K562 (cell line): ENCODE data around the gene INTS4. TPM values are rescaled to one million over a fixed set of nuclear protein-coding genes. Genes with fewer than 3 reads are reported as not detected.

Experiments
- ATAC-seq: fragments of 200-7000 bp; cut with Tn5 transposase; 3 replicates; pipeline ENCODE4 v1.9.1; 2020; ENCODE audit warnings: moderate library complexity
- BruUV-seq: library from RNA; stranded (reverse); fragments of 400-500 nt; replicated peaks from 2 replicates; lab custom pipeline; 2021; lab: Mats Ljungman, UMichigan
- CTCF ChIA-PET: fragments of 300-600 bp; formaldehyde crosslinking; extraction: SDS; loops from one replicate; lab custom pipeline; 2021; ENCODE audit warnings: low intra/inter-chr PET ratio; lab: Yijun Ruan, JAX
- POLR2A ChIA-PET: fragments of 300-600, 350-650 bp; sonication (Branson Sonifier 250); formaldehyde crosslinking; extraction: SDS; loops from one replicate; lab custom pipeline; 2021; ENCODE audit warnings: antibody characterized with exemption, inconsistent platforms; lab: Yijun Ruan, JAX
- DNase-seq, 4 experiments: peaks; one replicate each; pipeline versions ENCODE4 v3.0.0 to v3.0.0-alpha.2; 2011 to 2018; ENCODE audit warnings: low spot score in 3 of 4, mixed read lengths in 3 of 4; ENCODE audit errors: extremely low read depth in 1 of 4
- FAIRE-seq: peaks from 2 replicates; lab custom pipeline; 2011; peaks lifted over from hg19 to GRCh38; lab: Jason Lieb, UNC
- H2AFZ ChIP-seq: 2 replicates; pipeline ENCODE4 v1.6.0; 2011; ENCODE audit warnings: low read depth, low read length, control low read depth, inconsistent platforms
- H3K27ac ChIP-seq: fragments of 200-600 bp; 3 replicates; pipeline ENCODE4 v1.8.0; 2011; ENCODE audit warnings: low read depth, mild to moderate bottlenecking, control low read depth, inconsistent platforms, low read length, moderate library complexity, mixed read lengths; ENCODE audit errors: extremely low read depth
- H3K27me3 ChIP-seq, 2 experiments: fragments of 300-600 bp in 1 of 2; 2 replicates in 1 of 2; 3 replicates in 1 of 2; pipeline versions ENCODE4 v1.6.0 to v1.8.0; 2011; ENCODE audit warnings: inconsistent platforms in 2 of 2, low read length in 2 of 2, mild to moderate bottlenecking in 1 of 2, mixed read lengths in 1 of 2, moderate library complexity in 1 of 2; ENCODE audit not compliant: control insufficient read depth in 2 of 2, insufficient read depth in 2 of 2
- H3K36me3 ChIP-seq: fragments of 300-600 bp; 3 replicates; pipeline ENCODE4 v1.8.0; 2011; ENCODE audit warnings: mild to moderate bottlenecking, low read length, inconsistent platforms; ENCODE audit not compliant: control insufficient read depth, insufficient read depth
- H3K4me1 ChIP-seq, 2 experiments: fragments of 200-600 bp in 1 of 2; replicated peaks in 1 of 2; 2 replicates in 1 of 2; 3 replicates in 1 of 2; pipeline versions ENCODE4 v1.5.1 to v1.8.0; 2011; ENCODE audit warnings: inconsistent platforms in 2 of 2, low read length in 2 of 2, mild to moderate bottlenecking in 1 of 2, mixed read lengths in 1 of 2, moderate library complexity in 1 of 2; ENCODE audit not compliant: control insufficient read depth in 2 of 2, insufficient read depth in 2 of 2
- H3K4me2 ChIP-seq: 2 replicates; pipeline ENCODE4 v1.6.1; 2011; ENCODE audit warnings: low read length, control low read depth, inconsistent platforms, mixed read lengths; ENCODE audit not compliant: insufficient read depth
- H3K4me3 ChIP-seq: fragments of 200-600 bp; sonication (generic), shearing (Covaris generic); 2 replicates; pipeline ENCODE4 v1.5.1; 2016; ENCODE audit warnings: control low read depth, inconsistent platforms
- H3K79me2 ChIP-seq: fragments of 200-600 bp; 3 replicates; pipeline ENCODE4 v1.8.0; 2011; ENCODE audit warnings: low read length, inconsistent platforms; ENCODE audit not compliant: control insufficient read depth, insufficient read depth
- H3K9ac ChIP-seq, 2 experiments: 2 replicates each; pipeline versions ENCODE4 v1.6.0 to v1.6.1; 2011; ENCODE audit warnings: low read depth in 2 of 2, low read length in 2 of 2, control low read depth in 1 of 2, inconsistent platforms in 1 of 2, mild to moderate bottlenecking in 1 of 2, mixed read lengths in 1 of 2; ENCODE audit not compliant: insufficient read depth in 1 of 2
- H3K9me1 ChIP-seq: one replicate; pipeline ENCODE4 v1.6.0; 2011; ENCODE audit warnings: inconsistent platforms, mild to moderate bottlenecking, low read length, moderate library complexity; ENCODE audit not compliant: control insufficient read depth, insufficient read depth
- H3K9me3 ChIP-seq: replicated peaks from 2 replicates; pipeline ENCODE4 v1.5.1; 2011; ENCODE audit warnings: low read depth, low read length, inconsistent platforms; ENCODE audit not compliant: control insufficient read depth, insufficient read depth
- H4K20me1 ChIP-seq: replicated peaks from 2 replicates; pipeline ENCODE4 v1.6.1; 2011; ENCODE audit warnings: low read length, inconsistent platforms, mixed read lengths; ENCODE audit not compliant: control insufficient read depth, insufficient read depth
- BRD9 ChIP-seq: fragments of 450-650 bp; IDR thresholded peaks from 2 replicates; pipeline ENCODE4 v1.6.1; 2018; ENCODE audit warnings: low read depth; ENCODE audit not compliant: partially characterized antibody
- CBX8 ChIP-seq: fragments of 200-600 bp; sonication (generic); IDR thresholded peaks from 2 replicates; pipeline ENCODE4 v1.6.1; 2012; ENCODE audit warnings: borderline replicate concordance, mixed run types, low read depth, mild to moderate bottlenecking, moderate library complexity, mixed read lengths, low read length, control low read depth, inconsistent platforms; ENCODE audit not compliant: poor library complexity, severe bottlenecking; ENCODE audit errors: extremely low read depth
- DMBX1 ChIP-seq: fragments of 250-450 bp; sonication (Bioruptor Pico); IDR thresholded peaks from 2 replicates; pipeline ENCODE4 v1.8.0; 2022; ENCODE audit warnings: inconsistent platforms, mild to moderate bottlenecking, moderate library complexity, borderline replicate concordance
- EHMT2 ChIP-seq: fragments of 450-650 bp; IDR thresholded peaks from 2 replicates; pipeline ENCODE4 v1.6.1; 2018; ENCODE audit warnings: antibody characterized with exemption
- FOS ChIP-seq: IDR thresholded peaks from 3 replicates; pipeline ENCODE4 v1.6.1; 2011; ENCODE audit not compliant: insufficient read length; ENCODE audit errors: extremely low read depth
- MECOM ChIP-seq: fragments of 250-450 bp; sonication (Bioruptor Pico); IDR thresholded peaks from 2 replicates; pipeline ENCODE4 v1.8.0; 2022; ENCODE audit warnings: inconsistent platforms
- MLLT1 ChIP-seq, 2 experiments: fragments of 450-650 bp; IDR thresholded peaks; 2 replicates each; pipeline ENCODE4 v1.6.1; 2016
- PHB ChIP-seq: fragments of 250-450 bp; sonication (Bioruptor Pico); IDR thresholded peaks from 2 replicates; pipeline ENCODE4 v1.5.0; 2021
- SAFB ChIP-seq: fragments of 200-400 bp; formaldehyde crosslinking; IDR thresholded peaks from 2 replicates; pipeline ENCODE4 v1.6.1; 2017; ENCODE audit warnings: low read depth, low read length, borderline replicate concordance
- SNRNP70 ChIP-seq: fragments of 200-400 bp; formaldehyde crosslinking; optimal IDR thresholded peaks from 2 replicates; pipeline ENCODE3; 2017; ENCODE audit warnings: low read depth, low read length
- YY1 ChIP-seq, 3 experiments: IDR thresholded peaks; 2 replicates each; pipeline ENCODE4 v1.6.1; 2011; ENCODE audit warnings: low read length in 2 of 3, mild to moderate bottlenecking in 2 of 3, moderate library complexity in 2 of 3, borderline replicate concordance in 1 of 3, control low read depth in 1 of 3, low read depth in 1 of 3; ENCODE audit not compliant: insufficient read depth in 3 of 3, insufficient replicate concordance in 2 of 3, control insufficient read depth in 1 of 3, insufficient read length in 1 of 3; ENCODE audit errors: extremely low read depth in 1 of 3
- ZFP36 ChIP-seq: fragments of 150-350 bp; IDR thresholded peaks from 2 replicates; pipeline ENCODE4 v1.6.1; 2018; ENCODE audit warnings: low read length, low read depth; ENCODE audit not compliant: partially characterized antibody
- ZFPM2 ChIP-seq: fragments of 250-450 bp; sonication (Bioruptor Pico); IDR thresholded peaks from 2 replicates; pipeline ENCODE4 v1.5.1; 2022; ENCODE audit warnings: mild to moderate bottlenecking
- ZNF41 ChIP-seq: fragments of 250-450 bp; sonication (Bioruptor Pico); conservative IDR thresholded peaks from 2 replicates; pipeline ENCODE4 v1.4.0; 2020; ENCODE audit warnings: mild to moderate bottlenecking
- ZNF551 ChIP-seq: fragments of 250-450 bp; sonication (Bioruptor Pico); IDR thresholded peaks from 2 replicates; pipeline ENCODE4 v1.5.0; 2021; ENCODE audit warnings: mild to moderate bottlenecking, moderate library complexity
- WGBS: fragments of 100-300 bp; shearing (Covaris generic); methylation state at CpG from one replicate; pipeline ENCODE4 v1.1.6; 2016; ENCODE audit warnings: low coverage, mixed read lengths; ENCODE audit not compliant: insufficient coverage; ENCODE audit errors: missing lambda C conversion rate; 5-methylcytosine and 5-hydroxymethylcytosine counted together
- in situ Hi-C: fragments of 300-500 bp; cut with MboI; formaldehyde crosslinking; loops from 4 replicates; pipeline ENCODE4 v1.15.0; 2018; ENCODE audit warnings: inconsistent platforms, mixed read lengths
- intact Hi-C: fragments of 100-400 bp; cut with micrococcal nuclease; formaldehyde crosslinking; loops from 2 replicates; pipeline ENCODE4 v1.14.2; 2022
- polyA plus RNA-seq, 8 experiments: library from polyadenylated mRNA; depleted of rRNA in 4 of 8; stranded (reverse) in 5 of 8; unstranded in 3 of 8; fragments of >200 nt; fragmentation: Nextera tagmentation in 2 of 8; fragmentation: Illumina TruSeq in 1 of 8; extraction: Ambion mirVana in 2 of 8; extraction: Trizol in 1 of 8; gene quantifications; 2 replicates each; pipeline versions ENCODE4 v1.2.1 to v1.2.3, GENCODE V29; 2011 to 2014; ENCODE audit warnings: inconsistent platforms in 1 of 8, missing spikeins in 1 of 8
- total RNA-seq, 7 experiments: library from RNA; depleted of rRNA in 6 of 7; stranded (reverse); fragments of >200 nt in 6 of 7; fragmentation: Illumina TruSeq in 2 of 7; extraction: Trizol in 2 of 7; gene quantifications; 2 replicates each; pipeline versions ENCODE4 v1.2.1 to v1.2.3, GENCODE V29; 2011 to 2021; ENCODE audit warnings: low replicate concordance in 1 of 7
- TF ChIP-seq, protein P1 (sequence below): fragments of 450-650 bp; conservative IDR thresholded peaks from 2 replicates; pipeline ENCODE4 v1.6.1; 2016; ENCODE audit warnings: missing genetic modification characterization, low read depth, mild to moderate bottlenecking, control low read depth, missing compliant biosample characterization
- TF ChIP-seq, protein P2 (sequence below): sonication (generic); formaldehyde crosslinking; IDR thresholded peaks from 2 replicates; pipeline ENCODE4 v1.8.0; 2022; ENCODE audit warnings: missing genetic modification reagents, mild to moderate bottlenecking, moderate library complexity, borderline replicate concordance

INTS4 gene
- total and polyA plus RNA-seq, 9 of the 15 experiments (the other 6 are each of a cell fraction or from before 2014, with no cell fraction given), result 28.4 to 53.4 (median 44.5) TPM

DNA sequence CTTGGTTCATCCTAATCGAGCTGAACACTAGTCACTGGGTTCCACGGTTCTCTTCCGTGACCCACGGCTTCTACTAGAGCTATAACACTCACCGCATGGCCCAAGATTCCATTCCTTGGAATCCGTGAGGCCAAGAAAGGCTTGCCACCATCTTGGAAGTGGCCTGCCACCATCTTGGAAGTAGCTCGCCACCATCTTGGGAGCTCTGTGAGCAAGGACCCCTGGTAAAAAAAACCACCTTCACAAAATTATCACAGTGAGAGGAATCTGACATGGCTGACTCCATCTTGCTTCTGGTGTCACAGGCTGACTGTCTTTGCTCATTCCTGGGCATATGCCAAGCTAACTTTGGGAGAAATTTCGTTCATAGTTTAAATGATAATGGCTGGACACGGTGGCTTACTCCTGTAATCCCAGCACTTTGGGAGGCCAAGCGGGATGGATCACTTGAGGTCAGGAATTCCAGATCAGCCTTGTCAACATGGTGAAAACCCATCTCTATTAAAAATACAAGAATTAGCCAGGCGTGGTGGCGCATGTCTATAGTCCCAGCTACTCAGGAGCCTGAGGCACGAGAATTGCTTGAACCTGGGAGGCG lies 47.5 kb upstream of the INTS4 start:
- ATAC-seq (no peak), FAIRE-seq (no peak), DNase-seq (no peak)
- no TSS peak for BruUV-seq
- no peaks in the 10 kb centered on the region for H3K36me3 ChIP-seq
- no peaks in the 10 kb centered on the region for H3K9me1 ChIP-seq
- no peaks in the 10 kb centered on the region; a peak in 1 of 5 replicates for H3K27me3 ChIP-seq
- peaks cover 31 to 35% of the 10 kb centered on the region in 2 experiments for H3K4me1 ChIP-seq
- no peak overlapping the region for H3K9ac ChIP-seq
- peak overlapping the region; percentile 25; the same call in 1 of the 3 replicates for H3K27ac ChIP-seq
- no peaks in the 10 kb centered on the region for H4K20me1 ChIP-seq
- H3K4me2 ChIP-seq, result peak overlapping the region; percentile 71
- no peaks in the 10 kb centered on the region for H3K79me2 ChIP-seq
- H3K4me3 ChIP-seq, result no peak overlapping the region
- in situ Hi-C loops (no loop called here), intact Hi-C loops (loop anchor here (10.0 kb wide), 1 partner anchor 387 kb away; no protein-coding TSS in a partner anchor)
- H3K9me3 ChIP-seq, result no peaks in the 10 kb centered on the region
- H2AFZ ChIP-seq, result peak overlapping the region; percentile 95
- ChIA-PET CTCF (no interaction called here), POLR2A (interaction anchor here (0.8 to 1.2 kb wide), 4 partner anchors 10 to 397 kb away, joined by 3 to 5 read pairs (median 4); partner anchors contain the start of gene KCTD21)
- 87% methylated on average over 14 of the region's 14 CpGs for WGBS
- TF ChIP-seq FOS (no peak), YY1 (IDR thresholded peaks at IDR 0.05; ENCODE audit: borderline replicate concordance in 1 of 3, control insufficient read depth in 1 of 3, extremely low read depth in 1 of 3, insufficient read depth in 3 of 3, insufficient read length in 1 of 3, insufficient replicate concordance in 2 of 3, low read depth in 1 of 3, low read length in 2 of 3) (peak in 1 of 3 experiments; percentile 80), PHB (CRISPR knock-in tag) (no peak), ZNF41 (CRISPR knock-in tag) (peak; percentile 61; the same call in 1 of the 2 replicates), BRD9 (no peak), ZFP36 (no peak), ZNF551 (no peak), MECOM (CRISPR knock-in tag) (peak; percentile 75; the same call in 1 of the 2 replicates), MLLT1 (IDR thresholded peaks at IDR 0.05) (no peak), CBX8 (no peak), SAFB (no peak), DMBX1 (CRISPR knock-in tag) (peak; percentile 57), SNRNP70 (no peak), ZFPM2 (CRISPR knock-in tag) (no peak), EHMT2 (no peak)
- TF ChIP-seq, protein P1, sequence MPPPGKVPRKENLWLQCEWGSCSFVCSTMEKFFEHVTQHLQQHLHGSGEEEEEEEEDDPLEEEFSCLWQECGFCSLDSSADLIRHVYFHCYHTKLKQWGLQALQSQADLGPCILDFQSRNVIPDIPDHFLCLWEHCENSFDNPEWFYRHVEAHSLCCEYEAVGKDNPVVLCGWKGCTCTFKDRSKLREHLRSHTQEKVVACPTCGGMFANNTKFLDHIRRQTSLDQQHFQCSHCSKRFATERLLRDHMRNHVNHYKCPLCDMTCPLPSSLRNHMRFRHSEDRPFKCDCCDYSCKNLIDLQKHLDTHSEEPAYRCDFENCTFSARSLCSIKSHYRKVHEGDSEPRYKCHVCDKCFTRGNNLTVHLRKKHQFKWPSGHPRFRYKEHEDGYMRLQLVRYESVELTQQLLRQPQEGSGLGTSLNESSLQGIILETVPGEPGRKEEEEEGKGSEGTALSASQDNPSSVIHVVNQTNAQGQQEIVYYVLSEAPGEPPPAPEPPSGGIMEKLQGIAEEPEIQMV (tag), result 0 out of 2 replicates have a peak, but pooled peaks have one; percentile 45
- TF ChIP-seq, protein P2, sequence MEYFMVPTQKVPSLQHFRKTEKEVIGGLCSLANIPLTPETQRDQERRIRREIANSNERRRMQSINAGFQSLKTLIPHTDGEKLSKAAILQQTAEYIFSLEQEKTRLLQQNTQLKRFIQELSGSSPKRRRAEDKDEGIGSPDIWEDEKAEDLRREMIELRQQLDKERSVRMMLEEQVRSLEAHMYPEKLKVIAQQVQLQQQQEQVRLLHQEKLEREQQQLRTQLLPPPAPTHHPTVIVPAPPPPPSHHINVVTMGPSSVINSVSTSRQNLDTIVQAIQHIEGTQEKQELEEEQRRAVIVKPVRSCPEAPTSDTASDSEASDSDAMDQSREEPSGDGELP (CRISPR knock-in tag), result no peak
